ENCODE results near the gene PALM.

DNA sequence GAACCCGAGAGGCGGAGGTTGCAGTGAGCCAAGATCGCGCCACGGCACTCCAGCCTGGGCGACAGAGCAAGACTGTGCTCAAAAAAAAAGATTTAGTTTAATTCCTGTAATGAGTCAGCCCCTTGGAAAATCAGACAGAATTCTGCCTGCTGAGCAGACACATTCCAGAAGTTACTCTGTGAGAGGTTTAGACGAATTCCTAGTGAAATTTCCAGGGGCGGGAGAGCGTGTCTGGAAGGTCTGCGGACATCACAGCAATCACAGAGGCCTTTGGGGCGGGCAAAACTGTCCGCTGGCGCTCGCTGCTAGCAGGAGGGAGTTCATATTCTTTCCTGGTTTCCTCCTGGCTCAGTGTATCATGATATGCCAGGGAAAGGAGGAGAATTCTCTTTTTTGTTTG lies 59.7 kb downstream of the PALM start:
- TF ChIP-seq CTCF (IDR thresholded peaks at IDR 0.05 in 2 of 3, conservative IDR thresholded peaks at IDR 0.05 in 1 of 3; ENCODE audit: borderline replicate concordance in 1 of 3, insufficient read depth in 1 of 3, low read depth in 2 of 3, low read length in 2 of 3) (no peak), SRF (IDR thresholded peaks at IDR 0.05; ENCODE audit: low read depth) (no peak), CEBPB (IDR thresholded peaks at IDR 0.05; ENCODE audit: low read depth) (no peak), FOSL1 (IDR thresholded peaks at IDR 0.05; ENCODE audit: low read depth) (no peak), YY1 (IDR thresholded peaks at IDR 0.05; ENCODE audit: extremely low read depth, insufficient replicate concordance, low read depth, low read length) (no peak), POLR2AphosphoS5 (IDR thresholded peaks at IDR 0.05; ENCODE audit: low read depth, low read length) (no peak), POLR2A (IDR thresholded peaks at IDR 0.05; ENCODE audit: borderline replicate concordance, extremely low read depth, insufficient read depth, insufficient read length) (no peak), RAD21 (IDR thresholded peaks at IDR 0.05; ENCODE audit: low read depth) (no peak)
- TF ChIP-seq, protein P1, sequence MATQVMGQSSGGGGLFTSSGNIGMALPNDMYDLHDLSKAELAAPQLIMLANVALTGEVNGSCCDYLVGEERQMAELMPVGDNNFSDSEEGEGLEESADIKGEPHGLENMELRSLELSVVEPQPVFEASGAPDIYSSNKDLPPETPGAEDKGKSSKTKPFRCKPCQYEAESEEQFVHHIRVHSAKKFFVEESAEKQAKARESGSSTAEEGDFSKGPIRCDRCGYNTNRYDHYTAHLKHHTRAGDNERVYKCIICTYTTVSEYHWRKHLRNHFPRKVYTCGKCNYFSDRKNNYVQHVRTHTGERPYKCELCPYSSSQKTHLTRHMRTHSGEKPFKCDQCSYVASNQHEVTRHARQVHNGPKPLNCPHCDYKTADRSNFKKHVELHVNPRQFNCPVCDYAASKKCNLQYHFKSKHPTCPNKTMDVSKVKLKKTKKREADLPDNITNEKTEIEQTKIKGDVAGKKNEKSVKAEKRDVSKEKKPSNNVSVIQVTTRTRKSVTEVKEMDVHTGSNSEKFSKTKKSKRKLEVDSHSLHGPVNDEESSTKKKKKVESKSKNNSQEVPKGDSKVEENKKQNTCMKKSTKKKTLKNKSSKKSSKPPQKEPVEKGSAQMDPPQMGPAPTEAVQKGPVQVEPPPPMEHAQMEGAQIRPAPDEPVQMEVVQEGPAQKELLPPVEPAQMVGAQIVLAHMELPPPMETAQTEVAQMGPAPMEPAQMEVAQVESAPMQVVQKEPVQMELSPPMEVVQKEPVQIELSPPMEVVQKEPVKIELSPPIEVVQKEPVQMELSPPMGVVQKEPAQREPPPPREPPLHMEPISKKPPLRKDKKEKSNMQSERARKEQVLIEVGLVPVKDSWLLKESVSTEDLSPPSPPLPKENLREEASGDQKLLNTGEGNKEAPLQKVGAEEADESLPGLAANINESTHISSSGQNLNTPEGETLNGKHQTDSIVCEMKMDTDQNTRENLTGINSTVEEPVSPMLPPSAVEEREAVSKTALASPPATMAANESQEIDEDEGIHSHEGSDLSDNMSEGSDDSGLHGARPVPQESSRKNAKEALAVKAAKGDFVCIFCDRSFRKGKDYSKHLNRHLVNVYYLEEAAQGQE (IDR thresholded peaks at IDR 0.05; ENCODE audit: low read depth) = no peak
